GM21737 (cell line): Measurements from ENCODE around the gene MRPS2.

Experiments used
- ATAC-seq: cut with Tn5 transposase; IDR thresholded peaks from one replicate; pipeline ENCODE4 v1.9.1; 2021; ENCODE audit warnings: mild to moderate bottlenecking, moderate library complexity; ENCODE audit not compliant: unreplicated experiment

Gene MRPS2

DNA sequence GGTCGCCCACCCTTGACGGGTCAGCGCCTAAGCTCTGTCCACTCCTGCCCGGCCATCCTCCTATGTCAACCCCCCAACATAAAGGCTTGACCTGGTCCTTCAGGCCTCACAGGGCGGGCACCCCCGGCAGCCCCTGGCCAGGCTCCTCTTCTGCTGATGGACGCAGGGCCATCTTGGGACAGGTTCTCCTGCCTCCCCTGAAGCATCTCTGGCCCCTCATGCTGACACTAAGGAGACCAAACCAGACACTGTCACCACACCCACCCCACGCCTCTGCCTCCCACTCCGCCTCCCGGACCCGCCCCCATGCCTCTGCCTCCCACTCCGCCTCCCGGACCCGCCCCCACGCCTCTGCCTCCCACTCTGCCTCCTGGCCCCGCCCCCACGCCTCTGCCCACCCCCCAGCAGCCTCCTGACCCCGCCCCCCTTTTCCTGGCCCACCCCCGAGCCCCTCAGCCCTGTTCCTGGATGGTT, 52.3 kb downstream of the MRPS2 start:
- no peak for ATAC-seq
